Measurements from ENCODE around the gene ANKFY1. TPM values are rescaled to one million over a fixed set of nuclear protein-coding genes. Genes with fewer than 3 reads are reported as not detected.

ANKFY1 gene
- total and polyA plus RNA-seq, 9 of the 15 experiments (the other 6 are each of a cell fraction or from before 2014, with no cell fraction given): 4.3 to 25.6 (median 12.2) TPM

- TF ChIP-seq RERE (CRISPR knock-in tag; IDR thresholded peaks at IDR 0.05; ENCODE audit: borderline replicate concordance) (no peak), POLR2G (IDR thresholded peaks at IDR 0.05; ENCODE audit: low read depth, low read length) (no peak), SAFB2 (IDR thresholded peaks at IDR 0.05; ENCODE audit: borderline replicate concordance, low read depth, low read length, severe bottlenecking) (no peak), KLF13 (tag; IDR thresholded peaks at IDR 0.05; ENCODE audit: borderline replicate concordance, low read depth) (no peak), KLF10 (CRISPR knock-in tag; IDR thresholded peaks at IDR 0.05) (no peak), ATF6 (CRISPR knock-in tag; IDR thresholded peaks at IDR 0.05) (no peak), ZNF780A (CRISPR knock-in tag; IDR thresholded peaks at IDR 0.05) (no peak), ZNF512 (tag; IDR thresholded peaks at IDR 0.05) (no peak), HNRNPK (IDR thresholded peaks at IDR 0.05; ENCODE audit: low read depth, low read length, poor library complexity, severe bottlenecking) (no peak), XRCC3 (IDR thresholded peaks at IDR 0.05) (no peak), ZNF174 (CRISPR knock-in tag; IDR thresholded peaks at IDR 0.05) (no peak), MAFK (IDR thresholded peaks at IDR 0.05; ENCODE audit: low read length) (no peak), CEBPG (CRISPR knock-in tag; IDR thresholded peaks at IDR 0.05) (no peak), CEBPG (tag; conservative IDR thresholded peaks at IDR 0.05 in 1 of 2, IDR thresholded peaks at IDR 0.05 in 1 of 2) (no peak), E2F1 (CRISPR knock-in tag; IDR thresholded peaks at IDR 0.05) (no peak), POU5F1 (IDR thresholded peaks at IDR 0.05; ENCODE audit: borderline replicate concordance, low read depth, low read length, partially characterized antibody) (no peak), CBFB (CRISPR knock-in tag; IDR thresholded peaks at IDR 0.05) (no peak), FOXJ2 (tag; IDR thresholded peaks at IDR 0.05) (no peak)
Observed at GRCh38 chr17:4249452-4250029, 14.2 kb downstream of the ANKFY1 start (continued).

Measured in K562 (cell line).